ENCODE data around the gene PRR5.
"Not testable (repeated sequence)": the region's sequence is repeated elsewhere in the genome, so short reads cannot be mapped to it uniquely, and the experiment has no call there.

DNA sequence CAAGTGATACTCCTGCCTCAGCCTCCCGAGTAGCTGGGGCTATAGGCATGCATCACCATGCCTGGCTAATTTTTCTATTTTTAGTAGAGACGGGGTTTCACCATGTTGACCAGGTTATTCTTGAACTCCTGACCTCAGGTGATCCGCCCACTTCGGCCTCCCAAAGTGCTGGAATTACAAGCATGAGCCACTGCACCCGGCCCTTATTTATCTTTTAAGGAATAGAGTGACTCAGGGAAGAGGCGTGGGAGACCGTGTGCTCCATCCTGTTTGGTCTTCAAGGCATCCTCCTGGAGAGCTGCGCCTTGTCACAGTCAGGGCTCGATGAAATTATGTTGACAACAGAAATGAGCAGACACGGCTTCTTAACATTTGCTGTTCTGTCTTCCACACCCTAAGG is 37.7 kb downstream of the PRR5 start:
- not testable (repeated sequence) for TF ChIP-seq EZH2phosphoT487, EZH2, CTCF (IDR thresholded peaks at IDR 0.05)
